Measurements from ENCODE around the gene PROCA1. TPM values are rescaled to one million over a fixed set of nuclear protein-coding genes. Genes with fewer than 3 reads are reported as not detected.

PROCA1 gene
- polyA plus RNA-seq, 1 of the 3 experiments (the other 2 are of a cell fraction): 7.1 TPM

GRCh38 chr17:28712032-28712704 lies 480 bp upstream of the PROCA1 start:
- H3K27me3 ChIP-seq (ENCODE audit: insufficient read depth): no peaks in the 10 kb centered on the region
- no peak overlapping the region for H2AFZ ChIP-seq (ENCODE audit: low read depth)
- DNase-seq: no peak
- H3K9ac ChIP-seq: no peak overlapping the region
- peaks cover 29% of the 10 kb centered on the region for H3F3A ChIP-seq (replicated peaks; ENCODE audit: insufficient read depth)
- WGBS (ENCODE audit: low lambda C conversion rate): 97% methylated on average over 34 of the region's 34 CpGs
- TF ChIP-seq SMC3 (IDR thresholded peaks at IDR 0.05; ENCODE audit: low read depth, low read length): no peak
- TF ChIP-seq FOSL2 (IDR thresholded peaks at IDR 0.05; ENCODE audit: borderline replicate concordance, low read depth): no peak
- no peak for TF ChIP-seq MEF2A (IDR thresholded peaks at IDR 0.05; ENCODE audit: borderline replicate concordance, low read depth)
- no peak for TF ChIP-seq EZH2phosphoT487 (IDR thresholded peaks at IDR 0.05; ENCODE audit: borderline replicate concordance, low read depth)
- no peak for TF ChIP-seq POLR2AphosphoS5 (IDR thresholded peaks at IDR 0.05; ENCODE audit: low read depth, low read length)
- TF ChIP-seq USF1 (IDR thresholded peaks at IDR 0.05; ENCODE audit: borderline replicate concordance, low read depth): no peak
- TF ChIP-seq IRF3 (IDR thresholded peaks at IDR 0.05; ENCODE audit: low read depth, low read length): no peak
- no peak for TF ChIP-seq MAX (IDR thresholded peaks at IDR 0.05; ENCODE audit: low read depth)
- TF ChIP-seq JUND (IDR thresholded peaks at IDR 0.05): no peak
- TF ChIP-seq FOXM1 (IDR thresholded peaks at IDR 0.05; ENCODE audit: low read depth): no peak
- no peak for TF ChIP-seq MXI1 (IDR thresholded peaks at IDR 0.05; ENCODE audit: low read depth, low read length)
- no peak for TF ChIP-seq REST (IDR thresholded peaks at IDR 0.05; ENCODE audit: low read depth, low read length)
- no peak overlapping the region for H3K4me2 ChIP-seq
- no peak overlapping the region for H3K4me3 ChIP-seq (ENCODE audit: low read depth in 2 of 2, low read length in 1 of 2)
- ChIA-PET CTCF (interaction anchor here (0.6 to 4.1 kb wide), 5 partner anchors 8 to 189 kb away, joined by 3 to 25 read pairs (median 7); partner anchors contain the start of genes NEK8, RPL23A and TLCD1), POLR2A (interaction anchor here (3.2 kb wide), 1 partner anchor 8 kb away, joined by 46 read pairs; the partner anchor contains the start of gene RPL23A)
- no peaks in the 10 kb centered on the region for H3K36me3 ChIP-seq (replicated peaks in 1 of 2; ENCODE audit: control insufficient read depth in 1 of 2, insufficient read depth in 2 of 2, low read length in 1 of 2)
- peaks cover 9% of the 10 kb centered on the region; the same call in 1 of the 2 replicates for H3K79me2 ChIP-seq (ENCODE audit: insufficient read depth)
- peaks cover 0 to 3% of the 10 kb centered on the region in 2 experiments; a peak in 2 of 4 replicates for H3K4me1 ChIP-seq (ENCODE audit: control insufficient read depth in 1 of 2, insufficient read depth in 2 of 2, low read depth in 1 of 2, low read length in 1 of 2)
- H3K9me2 ChIP-seq: no peaks in the 10 kb centered on the region
- no peaks in the 10 kb centered on the region for H3K9me3 ChIP-seq
- H4K20me1 ChIP-seq (ENCODE audit: insufficient read depth): no peaks in the 10 kb centered on the region
- H3K27ac ChIP-seq (ENCODE audit: low read depth in 2 of 2, low read length in 1 of 2): no peak overlapping the region
